Dedifferentiated amniotic fluid mesenchymal stem cell (primary cell): ENCODE results near the gene UGT1A7.
"Not testable (repeated sequence)": the region's sequence is repeated elsewhere in the genome, so short reads cannot be mapped to it uniquely, and the experiment has no call there.

ENCODE experiments used
- DNase-seq: peaks from one replicate; pipeline ENCODE4 v3.0.0-alpha.2; 2016; ENCODE audit errors: extremely low spot score

The UGT1A7 gene

DNA sequence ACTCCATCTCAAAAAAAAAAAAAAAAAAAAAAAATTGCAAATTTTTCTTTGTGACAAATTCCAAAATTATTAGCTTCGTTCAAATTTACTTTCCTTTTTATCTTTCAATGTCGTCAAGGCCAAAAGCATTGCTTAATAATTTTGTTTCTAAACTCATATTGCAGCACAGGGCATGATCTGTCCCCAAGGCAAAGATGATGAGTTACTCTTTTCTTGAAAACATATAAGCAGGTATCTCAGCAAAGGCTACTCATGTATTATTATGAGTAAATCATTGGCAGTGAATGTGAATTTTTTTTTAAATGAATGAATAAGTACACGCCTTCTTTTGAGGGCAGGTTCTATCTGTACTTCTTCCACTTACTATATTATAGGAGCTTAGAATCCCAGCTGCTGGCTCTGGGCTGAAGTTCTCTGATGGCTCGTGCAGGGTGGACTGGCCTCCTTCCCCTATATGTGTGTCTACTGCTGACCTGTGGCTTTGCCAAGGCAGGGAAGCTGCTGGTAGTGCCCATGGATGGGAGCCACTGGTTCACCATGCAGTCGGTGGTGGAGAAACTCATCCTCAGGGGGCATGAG, at the start of gene UGT1A7:
UGT1A7 (plus strand) TSS at position 381 of the 579 bp plus-strand sequence; CDS start at position 418, 37 bp downstream.
- no peak for DNase-seq

DNA sequence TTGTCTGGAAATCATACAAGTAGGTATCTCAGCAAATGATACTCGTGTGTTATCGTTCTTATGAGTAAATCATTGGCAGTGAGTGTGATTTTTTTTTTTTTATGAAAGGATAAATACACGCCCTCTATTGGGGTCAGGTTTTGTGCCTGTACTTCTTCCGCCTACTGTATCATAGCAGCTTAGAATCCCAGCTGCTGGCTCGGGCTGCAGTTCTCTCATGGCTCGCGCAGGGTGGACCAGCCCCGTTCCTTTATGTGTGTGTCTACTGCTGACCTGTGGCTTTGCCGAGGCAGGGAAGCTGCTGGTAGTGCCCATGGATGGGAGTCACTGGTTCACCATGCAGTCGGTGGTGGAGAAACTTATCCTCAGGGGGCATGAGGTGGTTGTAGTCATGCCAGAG, 45.4 kb upstream of the UGT1A7 start, which contains the start of gene UGT1A10:
UGT1A10 (plus strand) TSS at position 143 of the 400 bp plus-strand sequence; CDS start at position 218, 75 bp downstream.
- not testable (repeated sequence) for DNase-seq

DNA sequence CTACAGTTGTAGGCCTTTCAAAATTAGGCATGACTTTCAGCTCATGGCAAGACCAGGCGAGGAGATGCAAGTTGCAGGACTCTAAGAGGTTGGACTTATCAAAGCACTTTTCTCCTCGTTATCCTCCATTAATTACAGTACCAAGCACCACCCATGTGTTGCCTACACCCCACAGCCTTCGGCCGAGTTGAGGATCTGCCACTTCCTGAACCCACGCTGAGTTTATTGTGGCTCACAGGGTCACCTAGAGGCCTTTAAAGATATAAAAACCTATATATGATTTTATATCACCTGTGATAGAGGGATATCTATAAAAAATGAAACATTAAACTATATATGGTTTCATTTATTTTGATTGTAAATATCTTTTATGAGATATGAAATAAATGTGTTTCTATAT, 42.9 kb upstream of the UGT1A7 start:
- no peak for DNase-seq

DNA sequence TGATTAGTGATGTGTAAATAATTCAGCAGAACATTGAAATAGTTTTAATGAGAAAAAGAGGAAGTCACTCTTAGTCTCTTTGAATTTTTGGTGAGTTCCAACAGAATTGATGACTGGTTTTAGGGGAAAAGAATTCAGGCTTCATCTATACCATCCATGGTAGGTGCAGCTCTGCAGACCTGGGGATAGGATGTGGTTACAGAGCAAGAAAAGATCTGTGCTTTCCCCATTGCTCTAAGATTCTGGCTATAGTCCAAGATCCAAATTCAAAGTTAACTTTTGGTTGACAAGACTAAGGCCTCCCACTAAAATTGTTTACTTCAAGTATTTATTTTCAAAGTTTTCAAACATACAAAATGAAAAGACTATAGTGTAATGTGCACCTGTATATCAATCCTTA, 41.8 kb upstream of the UGT1A7 start:
- DNase-seq = no peak

DNA sequence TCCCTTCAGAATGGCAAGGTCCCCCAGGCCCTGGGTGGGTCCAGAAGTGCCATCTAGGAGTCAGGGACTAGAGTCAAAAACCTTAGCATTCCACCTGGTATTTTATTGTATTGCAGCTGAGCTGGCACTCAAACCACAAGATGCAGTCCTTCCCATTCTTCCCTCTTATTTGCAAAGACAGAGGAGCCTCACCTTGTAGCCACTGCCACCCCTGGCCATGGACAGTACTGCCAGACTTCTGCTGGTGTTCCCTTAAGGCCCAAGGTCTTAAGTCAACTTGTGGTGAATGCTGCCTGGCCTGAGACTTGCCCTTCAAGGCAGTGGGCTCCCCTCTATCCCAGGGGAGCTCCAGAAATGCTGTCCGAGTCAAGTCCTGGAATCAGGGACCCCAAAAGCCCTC, 38.6 kb upstream of the UGT1A7 start:
- DNase-seq = no peak

DNA sequence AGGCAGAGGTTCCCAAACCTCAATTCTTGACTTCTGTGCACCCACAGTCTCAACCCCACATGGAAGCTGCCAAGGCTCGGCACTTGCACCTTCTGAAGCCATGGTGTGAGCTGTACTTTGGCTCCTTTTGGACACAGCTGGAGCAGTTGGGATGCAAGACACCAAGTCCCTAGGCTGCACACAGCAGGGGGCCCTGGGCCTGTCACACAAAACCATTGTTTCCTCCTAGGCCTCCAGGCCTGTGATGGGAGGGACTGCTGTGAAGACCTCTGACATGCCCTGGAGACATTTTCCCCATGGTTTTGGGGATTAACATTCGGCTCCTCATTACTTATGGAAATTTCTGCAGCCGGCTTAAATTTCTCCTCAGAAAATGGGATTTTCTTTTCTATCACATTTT, 35.7 kb upstream of the UGT1A7 start:
- DNase-seq = not testable (repeated sequence)

DNA sequence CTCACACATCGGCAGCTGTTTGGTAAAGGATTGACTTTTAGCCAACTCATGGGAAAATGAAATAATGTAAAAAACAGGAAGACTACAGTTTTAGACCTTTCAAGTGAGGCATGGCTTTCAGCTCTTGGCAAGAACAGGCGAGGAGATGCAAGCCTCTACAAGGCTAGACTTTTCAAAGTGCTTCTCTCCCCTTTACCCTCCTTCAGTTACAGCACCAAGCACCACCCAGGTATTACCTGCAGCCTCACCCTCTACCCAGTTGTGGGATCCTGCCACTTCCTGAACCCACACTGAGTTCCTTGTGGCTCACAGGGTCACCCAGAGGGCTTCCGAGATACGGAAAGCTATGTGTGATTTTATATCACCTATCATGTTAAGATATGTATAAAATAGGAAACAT, 30.7 kb upstream of the UGT1A7 start:
- no peak for DNase-seq

DNA sequence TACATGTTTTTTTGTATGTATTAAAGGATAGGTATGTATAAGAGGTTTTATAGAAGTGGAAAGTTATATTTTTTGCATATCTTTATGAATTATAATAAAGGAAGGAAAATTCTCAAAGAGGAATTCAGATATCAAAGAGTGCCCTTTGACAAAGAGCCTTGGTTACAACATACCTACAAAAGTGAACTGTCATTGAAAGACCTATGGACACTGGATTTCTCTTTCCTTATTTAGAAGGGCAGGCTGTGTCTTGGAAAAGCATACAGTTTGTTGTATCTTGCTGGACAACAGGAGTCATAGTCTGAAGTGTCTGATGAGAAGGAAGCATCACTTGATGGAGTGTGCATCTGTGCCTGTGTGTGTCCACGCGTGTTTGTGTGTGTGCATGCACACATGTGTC, 30.3 kb upstream of the UGT1A7 start:
- DNase-seq = no peak

DNA sequence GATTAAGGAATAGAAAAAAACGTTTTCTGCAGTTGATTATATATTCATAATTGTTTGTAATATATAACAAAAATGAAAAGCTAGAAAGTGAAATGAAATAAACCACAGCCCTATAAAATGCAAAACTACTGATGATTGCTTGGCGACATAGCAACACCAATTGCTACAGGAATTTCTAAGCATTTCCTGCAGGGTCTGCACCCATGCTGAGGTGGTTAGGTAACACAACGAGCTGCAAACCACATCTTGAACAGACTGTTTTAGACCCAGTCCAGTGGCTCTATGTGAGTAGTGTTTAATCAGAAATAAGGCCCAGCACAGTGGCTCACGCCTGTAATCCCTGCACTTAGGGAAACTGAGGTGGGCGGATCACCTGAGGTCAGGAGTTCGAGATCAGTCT, 27.2 kb upstream of the UGT1A7 start:
- DNase-seq = no peak

DNA sequence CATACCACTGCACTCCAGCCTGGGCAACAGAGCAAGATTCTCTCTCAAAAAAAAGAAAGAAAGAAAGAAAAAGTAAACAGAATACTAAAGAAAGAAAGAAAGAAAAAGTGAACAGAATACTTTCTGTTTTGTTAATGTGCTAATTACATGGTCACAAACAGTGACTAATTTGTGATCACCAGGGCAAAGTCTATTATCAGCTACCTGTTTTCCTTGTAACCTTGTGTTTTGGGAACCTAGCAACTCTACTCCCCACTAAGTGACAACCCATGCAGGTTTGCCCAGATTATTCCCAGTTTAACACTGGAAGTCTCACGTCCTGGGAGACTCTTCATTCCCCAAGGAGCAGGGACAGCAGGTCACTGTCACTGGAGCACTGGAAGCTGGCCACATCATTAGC, 26.7 kb upstream of the UGT1A7 start:
- no peak for DNase-seq

DNA sequence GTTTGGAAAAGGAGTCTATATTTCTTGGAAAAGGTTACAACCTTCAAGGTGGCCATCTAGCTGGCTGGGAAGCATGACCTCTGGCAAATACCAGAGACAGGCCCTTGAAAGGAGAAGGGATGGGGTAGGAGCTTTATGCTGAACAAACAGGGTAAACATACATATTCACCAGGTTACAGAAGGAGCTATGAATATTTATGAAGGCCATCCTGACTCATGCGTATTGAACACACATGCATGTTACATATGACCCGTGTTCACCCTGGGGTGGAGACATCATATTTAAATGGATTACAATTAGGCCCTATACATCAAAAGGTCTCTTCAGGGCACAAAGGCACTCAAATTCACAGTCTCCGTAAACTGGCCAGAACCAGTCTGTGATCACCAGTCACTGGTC, 25.8 kb upstream of the UGT1A7 start:
- not testable (repeated sequence) for DNase-seq

DNA sequence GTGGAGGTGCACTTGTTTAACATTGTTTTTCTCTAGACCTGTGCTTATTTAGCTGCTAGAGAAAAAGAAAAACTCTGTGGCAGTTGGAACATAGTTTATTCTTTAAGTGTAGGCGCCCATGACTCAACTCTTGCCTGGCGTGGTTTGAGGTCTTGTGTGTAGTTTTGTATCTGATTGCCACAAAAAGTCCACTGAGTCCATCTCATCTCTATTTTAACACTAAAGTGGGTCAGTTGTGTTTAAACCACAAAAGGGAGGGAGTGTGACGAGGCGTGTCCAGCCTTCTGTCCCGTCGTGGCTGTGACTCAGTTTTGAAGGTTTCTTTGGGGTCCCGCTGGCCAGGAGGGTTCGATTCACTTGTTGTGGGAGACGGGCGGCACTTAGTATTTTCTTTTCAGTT, 25.3 kb upstream of the UGT1A7 start:
- DNase-seq = no peak

DNA sequence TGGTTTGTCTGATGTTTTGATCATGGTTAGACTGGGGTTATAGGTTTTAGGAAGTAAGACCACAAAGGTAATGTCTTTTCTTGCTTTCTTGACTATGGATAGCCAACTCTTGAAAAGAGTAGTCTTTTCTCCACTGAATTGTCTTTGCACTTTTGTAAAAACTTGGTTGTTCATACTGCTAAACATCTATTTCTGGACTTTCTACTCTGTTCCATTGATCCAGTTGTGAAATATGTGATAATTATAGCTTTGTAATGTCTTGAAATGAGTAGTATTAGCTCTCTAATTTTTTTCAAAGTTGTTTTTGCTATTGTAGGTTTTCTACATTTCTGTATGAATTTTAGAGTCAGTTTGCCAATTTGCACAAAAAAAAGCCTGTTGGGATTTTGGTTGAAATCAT, 23.1 kb upstream of the UGT1A7 start:
- DNase-seq = no peak

DNA sequence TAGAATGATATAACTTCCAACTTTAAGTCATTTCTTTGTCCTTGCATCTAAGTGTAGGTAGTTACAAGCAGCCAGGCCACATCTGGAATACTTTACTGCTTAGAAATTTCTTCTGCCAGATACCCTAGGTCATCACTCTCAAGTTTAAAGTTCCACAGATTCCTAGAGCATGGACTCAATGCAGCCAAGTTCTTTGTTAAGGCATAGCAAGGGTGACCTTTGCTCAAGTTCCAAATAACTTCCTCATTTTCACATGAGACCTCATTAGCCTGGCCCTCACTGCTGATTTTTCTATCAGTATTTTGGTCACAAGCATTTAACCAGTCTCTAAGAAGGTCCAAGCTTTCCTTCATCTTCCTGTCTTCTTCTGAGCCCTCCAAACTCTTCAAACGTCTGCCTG, 17.8 kb upstream of the UGT1A7 start:
- no peak for DNase-seq

DNA sequence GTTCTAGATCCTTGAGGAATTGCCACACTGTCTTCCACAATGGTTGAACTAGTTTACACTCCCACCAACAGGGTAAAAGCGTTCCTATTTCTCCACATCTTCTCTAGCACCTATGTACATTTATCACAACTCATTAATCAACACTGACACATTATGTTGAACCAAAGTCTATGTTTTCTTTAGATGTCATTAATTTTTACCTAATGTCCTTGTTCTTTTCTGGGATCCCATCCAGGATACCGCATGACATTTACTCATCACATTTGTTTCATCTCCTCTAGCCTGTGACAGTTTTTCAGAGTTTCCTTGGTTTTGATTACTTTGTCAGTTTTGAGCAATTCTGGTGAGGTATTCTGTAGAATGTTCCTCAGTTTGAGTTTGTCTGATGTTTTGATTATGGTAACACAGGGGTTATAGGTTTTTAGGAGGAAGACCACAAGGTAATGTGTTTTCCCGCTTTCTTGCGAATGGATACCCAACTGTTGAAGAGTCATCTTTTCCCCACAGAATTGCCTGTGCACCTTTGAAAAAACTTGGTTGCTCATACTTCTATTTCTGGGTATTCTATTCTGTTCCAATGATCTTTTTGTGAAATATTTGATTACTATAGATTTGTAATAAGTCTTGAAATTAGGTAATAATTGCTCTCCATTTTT, 13.0 kb upstream of the UGT1A7 start:
- DNase-seq = no peak

DNA sequence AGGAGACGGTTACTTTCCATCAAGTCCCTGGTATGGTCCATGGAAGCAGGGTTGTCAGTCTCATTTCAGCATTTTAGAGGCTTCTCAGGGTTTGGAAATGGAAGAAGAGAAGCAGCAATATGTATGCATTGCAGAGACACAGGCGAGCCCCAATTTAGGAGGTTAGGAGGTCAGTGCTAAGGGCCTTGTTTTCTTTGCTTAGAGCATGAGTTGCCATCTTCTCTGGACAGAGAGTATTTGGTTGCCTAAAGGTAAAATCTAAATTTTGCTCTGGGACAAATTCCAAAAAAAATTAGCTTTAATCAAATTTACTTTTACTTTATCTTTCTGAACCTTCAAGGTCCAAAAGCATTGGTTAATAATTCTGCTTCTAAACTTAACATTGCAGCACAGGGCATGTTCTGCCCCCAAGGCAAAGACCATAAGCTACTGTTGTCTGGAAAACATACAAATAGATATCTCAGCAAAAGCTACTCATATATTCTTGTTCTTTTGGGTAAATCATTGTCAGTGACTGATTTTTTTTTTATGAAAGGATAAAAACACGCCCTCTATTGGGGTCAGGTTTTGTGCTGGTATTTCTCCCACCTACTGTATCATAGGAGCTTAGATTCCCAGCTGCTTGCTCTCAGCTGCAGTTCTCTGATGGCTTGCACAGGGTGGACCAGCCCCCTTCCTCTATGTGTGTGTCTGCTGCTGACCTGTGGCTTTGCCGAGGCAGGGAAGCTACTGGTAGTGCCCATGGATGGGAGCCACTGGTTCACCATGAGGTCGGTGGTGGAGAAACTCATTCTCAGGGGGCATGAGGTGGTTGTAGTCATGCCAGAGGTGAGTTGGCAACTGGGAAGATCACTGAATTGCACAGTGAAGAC, 10.2 kb upstream of the UGT1A7 start, which contains the start of gene UGT1A9:
UGT1A9 (plus strand) TSS at position 609 of the 872 bp plus-strand sequence; CDS start at position 646, 37 bp downstream.
- no peak for DNase-seq

DNA sequence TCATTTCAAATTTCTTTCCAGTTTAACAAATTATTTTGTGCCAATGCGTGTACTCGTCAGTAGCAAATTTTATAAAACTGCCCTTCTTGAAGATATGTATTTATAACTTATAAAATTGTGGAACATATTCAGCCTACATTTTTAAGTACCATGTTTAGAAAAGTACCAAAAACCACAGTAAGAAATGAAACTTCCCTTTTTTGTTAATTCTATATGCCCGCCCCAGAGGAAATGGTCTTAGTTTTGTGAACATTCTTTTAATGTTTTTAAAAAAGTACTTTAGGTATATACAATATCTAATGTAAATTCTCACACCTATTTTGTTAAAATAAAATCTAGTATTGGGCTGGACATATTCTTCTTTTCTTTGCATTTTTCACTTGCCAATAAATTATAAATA, 8.8 kb upstream of the UGT1A7 start:
- no peak for DNase-seq

DNA sequence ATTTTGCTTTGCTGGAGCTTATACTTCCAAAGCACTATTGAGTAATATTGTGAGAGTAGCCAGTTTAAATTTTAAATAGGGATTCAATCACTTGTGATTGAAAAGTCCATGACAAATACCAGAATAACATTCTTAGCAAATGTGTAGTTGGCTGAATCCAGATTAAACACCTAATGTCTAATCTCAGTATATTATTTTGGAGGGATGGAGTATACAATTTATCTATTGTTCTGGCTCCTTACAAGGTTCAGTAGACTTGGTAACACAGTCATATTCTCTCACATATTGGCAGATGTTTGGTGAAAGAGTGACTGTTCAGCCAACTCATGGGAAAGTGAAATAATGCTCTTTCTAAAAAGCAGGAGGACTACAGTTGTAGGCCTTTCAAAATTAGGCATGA, 7.8 kb upstream of the UGT1A7 start:
- no peak for DNase-seq

DNA sequence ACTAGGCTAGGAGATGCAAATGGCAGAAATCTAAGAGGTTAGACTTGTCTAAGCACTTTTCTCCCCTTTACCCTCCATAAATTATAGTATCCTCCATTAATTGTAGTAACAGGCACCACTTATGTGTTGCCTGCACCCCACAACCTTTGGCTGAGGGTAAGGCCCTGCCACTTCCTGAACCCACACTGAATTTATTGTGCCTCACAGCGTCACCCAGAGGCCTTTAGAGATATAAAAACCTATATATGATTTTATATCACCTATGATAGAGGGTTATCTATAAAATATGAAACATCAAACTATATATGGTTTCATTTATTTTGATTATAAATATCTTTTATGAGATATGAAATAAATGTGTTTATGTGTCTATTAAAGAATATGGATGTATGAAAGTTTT, 7.4 kb upstream of the UGT1A7 start:
- no peak for DNase-seq

DNA sequence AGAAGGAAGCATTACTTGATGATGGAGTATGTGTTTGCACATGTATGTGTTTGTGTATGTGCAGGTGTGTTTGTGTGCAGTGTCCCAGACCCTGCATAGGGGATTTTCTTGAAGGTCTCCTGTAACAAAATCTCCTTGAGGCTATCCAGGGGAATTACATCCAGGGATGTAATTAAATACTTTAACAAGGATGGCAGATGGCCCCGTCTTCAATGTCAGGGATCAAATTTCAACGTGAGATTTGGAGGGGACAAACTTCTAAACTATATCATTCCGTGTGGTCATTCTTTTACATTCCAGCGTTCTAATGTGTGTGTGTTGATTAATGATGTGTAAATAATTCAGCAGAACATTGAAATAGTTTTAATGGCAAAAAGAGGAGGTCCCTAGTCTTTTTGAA, 6.7 kb upstream of the UGT1A7 start:
- no peak for DNase-seq

DNA sequence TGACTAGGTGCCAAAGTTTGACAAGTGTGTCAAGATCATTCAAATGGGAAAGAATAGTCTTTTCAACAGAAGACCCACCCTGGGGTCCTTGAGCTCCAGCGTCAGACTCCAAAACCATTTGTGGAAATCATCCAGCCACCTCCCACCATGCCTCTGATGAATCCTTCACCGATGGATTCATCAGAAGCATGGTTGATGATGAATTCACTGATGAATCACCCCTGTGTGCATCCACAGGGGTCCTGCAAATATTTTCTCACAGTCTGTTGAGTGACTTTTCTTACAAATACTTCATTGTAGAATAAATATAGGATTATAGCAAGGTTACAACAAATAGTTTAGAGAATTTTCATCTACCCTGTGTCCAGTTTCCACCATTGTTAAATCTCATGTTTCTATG, 5.7 kb upstream of the UGT1A7 start:
- no peak for DNase-seq

DNA sequence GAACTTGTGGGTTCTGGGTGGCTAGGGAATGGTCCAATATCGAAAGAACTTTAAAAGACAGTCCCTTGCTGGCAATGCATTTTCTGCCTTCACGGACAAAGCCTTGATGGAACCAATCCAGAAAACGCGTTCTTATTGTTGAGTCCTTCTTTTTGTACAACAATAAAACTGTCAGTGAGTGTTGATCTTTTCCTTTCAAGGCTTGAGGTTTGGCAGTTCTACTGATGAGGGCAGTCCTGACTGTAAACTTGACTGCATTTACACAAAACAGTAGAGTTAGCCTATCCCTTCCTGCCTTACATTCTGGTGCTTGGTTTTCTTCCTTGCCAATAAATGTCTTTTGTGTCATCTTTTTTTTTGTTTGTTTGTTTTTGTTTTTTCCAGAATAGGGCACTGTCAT, 2.5 kb upstream of the UGT1A7 start:
- DNase-seq = no peak
